Heart left ventricle (tissue), 16 donors: Measurements from ENCODE around the gene ATM. TPM values are rescaled to one million over a fixed set of nuclear protein-coding genes. Genes with fewer than 3 reads are reported as not detected.

Experiments
- ATAC-seq, 4 donors: fragments of 200-7000 bp; cut with Tn5 transposase; one replicate each; pipeline ENCODE4 v1.9.1; 2020 to 2022; ENCODE audit warnings: moderate library complexity in 4 of 4, mild to moderate bottlenecking in 3 of 4, moderate number of reproducible peaks in 1 of 4
- DNase-seq, 5 donors: peaks; one replicate each; pipeline ENCODE4 v3.0.0-alpha.2; 2020
- H3K27ac ChIP-seq, 12 donors: fragments of 200-600 bp; sonication (generic) in 4 of 12; one replicate each; pipeline versions ENCODE4 v1.5.0 to v1.8.0; 2016 to 2022; ENCODE audit warnings: mild to moderate bottlenecking in 2 of 12
- H3K27me3 ChIP-seq, 9 donors: fragments of 200-600 bp; sonication (generic) in 2 of 9; one replicate each; pipeline versions ENCODE4 v1.5.1 to v1.8.0; 2016 to 2022; ENCODE audit warnings: mild to moderate bottlenecking in 3 of 9
- H3K36me3 ChIP-seq, 9 donors: fragments of 200-600 bp; sonication (generic) in 2 of 9; one replicate each; pipeline versions ENCODE4 v1.5.0 to v1.8.0; 2018 to 2022; ENCODE audit warnings: mild to moderate bottlenecking in 2 of 9
- H3K4me1 ChIP-seq, 12 donors: fragments of 200-600 bp; sonication (generic) in 4 of 12; one replicate each; pipeline versions ENCODE4 v1.5.0 to v1.8.0; 2016 to 2022; ENCODE audit warnings: mild to moderate bottlenecking in 3 of 12
- H3K4me3 ChIP-seq, 12 donors: fragments of 200-600 bp; sonication (generic) in 4 of 12; one replicate each; pipeline versions ENCODE4 v1.5.0 to v1.8.0; 2017 to 2022; ENCODE audit warnings: mild to moderate bottlenecking in 9 of 12, moderate library complexity in 4 of 12
- H3K9me3 ChIP-seq, 12 donors: fragments of 200-600 bp; sonication (generic) in 4 of 12; one replicate each; pipeline versions ENCODE4 v1.5.0 to v1.8.0; 2016 to 2022; ENCODE audit warnings: mild to moderate bottlenecking in 1 of 12
- CTCF ChIP-seq, 12 donors: fragments of 200-600 bp; sonication (generic) in 4 of 12; IDR thresholded peaks; one replicate each; pipeline versions ENCODE4 v1.5.0 to v1.8.0; 2018 to 2022; ENCODE audit warnings: antibody characterized with exemption in 12 of 12, mild to moderate bottlenecking in 5 of 12
- POLR2A ChIP-seq, 2 donors: fragments of 450-650 bp; IDR thresholded peaks; one replicate each; pipeline ENCODE4 v1.6.1; 2017; ENCODE audit warnings: antibody characterized with exemption in 2 of 2, mild to moderate bottlenecking in 2 of 2, moderate library complexity in 2 of 2
- WGBS, 4 donors: extraction: QIAGEN DNeasy Blood & Tissue Kit in 2 of 4; methylation state at CpG; one replicate each; pipeline versions ENCODE4 v1.1.5 to v1.1.7; 2013 to 2018; 5-methylcytosine and 5-hydroxymethylcytosine counted together
- intact Hi-C, 10 donors: fragments of 100-400 bp; cut with DNase I; formaldehyde crosslinking; loops; one replicate each; pipeline versions ENCODE4 v1.11.1 to v1.14.2; 2022
- polyA plus RNA-seq, 2 donors: library from polyadenylated mRNA; stranded (reverse); fragments of 200-250 nt; gene quantifications; one replicate each; pipeline ENCODE4 v1.2.3, GENCODE V29; 2013
- total RNA-seq, 9 donors: library from RNA; depleted of rRNA in 2 of 9; stranded (reverse); fragments of >200 nt in 2 of 9; fragmentation: NEBNext Ultra II Directional in 3 of 9; extraction: Animal tissue kit (Norgen Biotek cat#: 25700) in 3 of 9; gene quantifications; one replicate each; pipeline versions ENCODE4 v1.1.0 to v1.2.4, GENCODE V29; 2016 to 2023
- donor health status: ischemic (EF 13 %, LVEDD 7.1; RV severe dilation, severe dysfunction).
- donor health status: healthy with polysubstance abuse.
- donor health status: DM: no; HTN: yes; CAD: no.
- donor health status: DM: no; HTN: no; CAD: no.
- donor health status: ischemic (EF 25% LVEDD 6.9; RV normal size, moderate dysfunction).
- donor health status: ischemic (EF 25% LVEDD 5.7; RV mildly dilated, moderate dysfunction).
- donor health status: healthy.
- donor health status: DM: yes; HTN: yes; CAD: no.
- donor health status: ischemic (EF 35%, LVEDD 5.7; RV mildly dilated, moderate dysfunction).
- donor health status: nonischemic (EF 11% LVEDD 7.7; RV severe dilation, severe dysfunction).
- donor health status: DM: yes; HTN: yes; CAD: no.
- donor health status: PGD.
- donor health status: ischemic (EF 29% LVEDD 5.4; RV normal size, mild dysfunction).
- donor health status: nonischemic (EF 23%, LVEDD 6.1; RV moderate dilation, normal function).

ATM gene
- total and polyA plus RNA-seq, 11 donors: 14.0 to 50.8 (median 31.2) TPM

GRCh38 chr11:108324587-108324986 lies 101.7 kb downstream of the ATM start:
- Histone ChIP-seq H3K27ac (peak overlapping the region in 1 of 12 donors; percentile 9), H3K4me1 (peaks cover 0 to 10% (median 0%) of the 10 kb centered on the region in 12 donors), H3K36me3 (peaks cover 0 to 100% (median 96%) of the 10 kb centered on the region in 9 donors), H3K9me3 (no peaks in the 10 kb centered on the region), H3K4me3 (no peak overlapping the region), H3K27me3 (no peaks in the 10 kb centered on the region)
- intact Hi-C loops: no loop called here
- ATAC-seq (no peak), DNase-seq (no peak)
- TF ChIP-seq CTCF (IDR thresholded peaks at IDR 0.05): no peak
- TF ChIP-seq POLR2A (IDR thresholded peaks at IDR 0.05): no peak

DNA sequence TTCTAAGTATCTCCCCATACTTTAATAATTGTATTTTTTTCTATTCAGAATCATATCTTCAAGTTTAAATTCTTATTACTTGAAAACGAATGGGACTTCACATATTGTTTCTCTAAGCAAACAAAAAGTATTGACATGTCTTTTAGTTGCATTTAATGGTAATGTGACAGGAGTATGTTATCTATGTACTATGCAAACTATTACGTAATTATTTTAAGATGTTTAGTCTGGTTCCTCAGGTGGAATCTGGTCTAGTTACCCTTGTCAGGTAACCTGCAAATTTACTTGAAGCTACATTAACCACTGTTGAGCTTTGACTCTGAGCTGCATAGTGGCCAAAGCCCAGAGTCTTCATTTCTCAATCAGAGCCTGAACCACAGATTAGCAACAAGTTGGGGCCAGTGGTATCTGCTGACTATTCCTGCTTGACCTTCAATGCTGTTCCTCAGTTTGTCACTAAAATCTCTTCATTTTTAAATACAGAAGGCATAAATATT lies 110.6 kb downstream of the ATM start:
- no peaks in the 10 kb centered on the region for H3K4me1 ChIP-seq
- intact Hi-C loops: loop anchor here in 1 of 10 donors (10.0 kb wide), 1 partner anchor 321 kb away; no protein-coding TSS in a partner anchor
- ATAC-seq: no peak
- no peaks in the 10 kb centered on the region for H3K27me3 ChIP-seq
- H3K4me3 ChIP-seq: no peak overlapping the region
- H3K36me3 ChIP-seq: peaks cover 0 to 100% (median 96%) of the 10 kb centered on the region in 9 donors
- H3K27ac ChIP-seq: no peak overlapping the region
- no peak for DNase-seq
- no peak for TF ChIP-seq POLR2A (IDR thresholded peaks at IDR 0.05)
- no peak for TF ChIP-seq CTCF (IDR thresholded peaks at IDR 0.05)
- WGBS, 4 donors: 86 to 96% (median 93%) methylated on average over 2 of the region's 2 CpGs
- no peaks in the 10 kb centered on the region for H3K9me3 ChIP-seq

DNA sequence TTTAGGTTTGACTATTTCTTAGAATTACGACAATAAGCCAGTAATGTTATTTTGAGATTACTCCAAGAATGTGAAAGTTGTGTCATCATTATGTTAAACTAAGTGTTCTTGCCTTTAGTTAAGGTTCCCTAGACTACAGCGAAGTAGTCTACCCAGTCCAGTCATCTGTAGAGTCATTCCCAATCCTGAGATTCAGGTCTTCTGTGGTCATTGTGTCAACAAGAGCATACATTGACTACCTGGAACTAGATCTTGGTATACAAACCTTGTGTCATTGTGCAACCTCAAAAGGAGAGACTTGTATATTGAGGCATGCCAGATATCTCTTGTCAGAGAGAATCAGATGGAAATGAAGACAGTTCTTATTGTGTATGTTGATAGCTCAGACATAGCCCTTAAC lies 115.9 kb downstream of the ATM start:
- H3K4me1 ChIP-seq: no peaks in the 10 kb centered on the region
- intact Hi-C loops: loop anchor here in 1 of 10 donors (10.0 kb wide), 1 partner anchor 316 kb away; no protein-coding TSS in a partner anchor
- 92 to 99% (median 97%) methylated on average over 2 of the region's 2 CpGs for WGBS, 4 donors
- no peaks in the 10 kb centered on the region for H3K9me3 ChIP-seq
- ATAC-seq (no peak), DNase-seq (no peak)
- H3K36me3 ChIP-seq: peaks cover 0 to 71% (median 43%) of the 10 kb centered on the region in 9 donors
- no peaks in the 10 kb centered on the region for H3K27me3 ChIP-seq
- H3K4me3 ChIP-seq: no peak overlapping the region
- H3K27ac ChIP-seq: no peak overlapping the region
- TF ChIP-seq POLR2A (IDR thresholded peaks at IDR 0.05): no peak
- no peak for TF ChIP-seq CTCF (IDR thresholded peaks at IDR 0.05)

- H3K27ac ChIP-seq: no peak overlapping the region
- H3K4me1 ChIP-seq: no peaks in the 10 kb centered on the region
- 97 to 100% (median 97%) methylated on average over 1 of the region's 1 CpG for WGBS, 4 donors
- H3K4me3 ChIP-seq: no peak overlapping the region
- DNase-seq (no peak), ATAC-seq (no peak)
- no peaks in the 10 kb centered on the region for H3K9me3 ChIP-seq
- H3K36me3 ChIP-seq: peaks cover 0 to 61% (median 26%) of the 10 kb centered on the region in 9 donors
- intact Hi-C loops: loop anchor here in 5 of 10 donors (10.0 kb wide), 2 partner anchors 304 to 314 kb away; no protein-coding TSS in a partner anchor
- TF ChIP-seq CTCF (IDR thresholded peaks at IDR 0.05): no peak
- no peak for TF ChIP-seq POLR2A (IDR thresholded peaks at IDR 0.05)
- no peaks in the 10 kb centered on the region for H3K27me3 ChIP-seq
Measured at GRCh38 chr11:108340973-108341372, 118.1 kb downstream of the ATM start.
